SK-N-SH (cell line): ENCODE data around the gene DEAF1. TPM values are rescaled to one million over a fixed set of nuclear protein-coding genes. Genes with fewer than 3 reads are reported as not detected.
"Not testable (repeated sequence)": the region's sequence is repeated elsewhere in the genome, so short reads cannot be mapped to it uniquely, and the experiment has no call there.

Experiments used
- CTCF ChIA-PET: fragments of 300-600, 350-600 bp; formaldehyde crosslinking; extraction: SDS; loops from one replicate; lab custom pipeline; 2021; lab: Yijun Ruan, JAX
- POLR2A ChIA-PET: fragments of 350-600 bp; sonication (Branson Sonifier 250); formaldehyde crosslinking; extraction: SDS; loops from one replicate; lab custom pipeline; 2020; ENCODE audit warnings: antibody characterized with exemption, inconsistent platforms; lab: Yijun Ruan, JAX
- DNase-seq: peaks from one replicate; pipeline ENCODE4 v3.0.0; 2012
- H2AFZ ChIP-seq: fragments of 200-600 bp; sonication (generic); 2 replicates; pipeline ENCODE4 v1.8.1; 2016; ENCODE audit warnings: antibody characterized with exemption, mild to moderate bottlenecking, low read depth
- H3F3A ChIP-seq: fragments of 200-600 bp; sonication (generic); replicated peaks from 2 replicates; pipeline ENCODE3; 2016; ENCODE audit warnings: antibody characterized with exemption, mild to moderate bottlenecking; ENCODE audit not compliant: insufficient read depth
- H3K27ac ChIP-seq, 2 experiments: fragments of 200-500 bp in 1 of 2; fragments of 200-600 bp in 1 of 2; sonication (Bioruptor generic) in 1 of 2; sonication (generic), shearing (Covaris generic) in 1 of 2; 2 replicates each; pipeline versions ENCODE4 v1.5.1 to v1.6.1; 2014 to 2016; ENCODE audit warnings: low read depth in 2 of 2, inconsistent platforms in 1 of 2, low read length in 1 of 2, mild to moderate bottlenecking in 1 of 2, mixed read lengths in 1 of 2
- H3K27me3 ChIP-seq: fragments of 200-600 bp; sonication (generic), shearing (Covaris generic); 2 replicates; pipeline ENCODE4 v1.6.1; 2016; ENCODE audit warnings: mixed run types; ENCODE audit not compliant: insufficient read depth
- H3K36me3 ChIP-seq, 2 experiments: fragments of 200-500 bp in 1 of 2; fragments of 200-600 bp in 1 of 2; sonication (Bioruptor generic) in 1 of 2; sonication (generic) in 1 of 2; replicated peaks in 1 of 2; 2 replicates each; pipeline versions ENCODE3 to v1.5.1; 2014 to 2016; ENCODE audit warnings: low read length in 1 of 2, mild to moderate bottlenecking in 1 of 2; ENCODE audit not compliant: insufficient read depth in 2 of 2, control insufficient read depth in 1 of 2
- H3K4me1 ChIP-seq, 2 experiments: fragments of 200-500 bp in 1 of 2; fragments of 200-600 bp in 1 of 2; sonication (Bioruptor generic) in 1 of 2; sonication (generic), shearing (Covaris generic) in 1 of 2; 2 replicates each; pipeline versions ENCODE4 v1.5.1 to v1.6.1; 2014 to 2016; ENCODE audit warnings: low read depth in 1 of 2, low read length in 1 of 2, mixed run types in 1 of 2; ENCODE audit not compliant: insufficient read depth in 2 of 2, control insufficient read depth in 1 of 2
- H3K4me2 ChIP-seq: fragments of 200-600 bp; sonication (generic), shearing (Covaris generic); 2 replicates; pipeline ENCODE4 v1.6.1; 2017; ENCODE audit warnings: mixed run types
- H3K4me3 ChIP-seq, 2 experiments: fragments of 200-500 bp in 1 of 2; fragments of 200-600 bp in 1 of 2; sonication (Bioruptor generic) in 1 of 2; sonication (generic), shearing (Covaris generic) in 1 of 2; 2 replicates each; pipeline versions ENCODE4 v1.5.1 to v1.8.1; 2014 to 2016; ENCODE audit warnings: low read depth in 2 of 2, inconsistent platforms in 1 of 2, low read length in 1 of 2, mild to moderate bottlenecking in 1 of 2, mixed read lengths in 1 of 2, moderate library complexity in 1 of 2
- H3K79me2 ChIP-seq: fragments of 200-600 bp; sonication (generic); 2 replicates; pipeline ENCODE4 v1.8.1; 2017; ENCODE audit warnings: mild to moderate bottlenecking; ENCODE audit not compliant: insufficient read depth
- H3K9ac ChIP-seq: fragments of 200-600 bp; sonication (generic); 2 replicates; pipeline ENCODE4 v1.6.1; 2017; ENCODE audit warnings: mixed run types
- H3K9me2 ChIP-seq: fragments of 200-600 bp; sonication (generic); 2 replicates; pipeline ENCODE4 v1.6.1; 2017; ENCODE audit warnings: mixed run types
- H3K9me3 ChIP-seq: fragments of 200-600 bp; sonication (generic); 2 replicates; pipeline ENCODE4 v1.6.1; 2017; ENCODE audit warnings: mixed run types, mild to moderate bottlenecking, moderate library complexity
- H4K20me1 ChIP-seq: fragments of 200-600 bp; sonication (generic); 2 replicates; pipeline ENCODE4 v1.6.1; 2017; ENCODE audit warnings: mild to moderate bottlenecking, mixed run types; ENCODE audit not compliant: insufficient read depth
- FOSL2 ChIP-seq: IDR thresholded peaks from 2 replicates; pipeline ENCODE4 v1.4.0; 2012; ENCODE audit warnings: low read depth, mild to moderate bottlenecking, moderate library complexity, borderline replicate concordance
- GATA2 ChIP-seq: sonication (generic); formaldehyde crosslinking; IDR thresholded peaks from 2 replicates; pipeline ENCODE4 v1.5.0; 2020; ENCODE audit warnings: mild to moderate bottlenecking, missing genetic modification reagents
- IRF3 ChIP-seq: fragments of 150-350 bp; IDR thresholded peaks from 2 replicates; pipeline ENCODE4 v1.6.1; 2016; ENCODE audit warnings: mild to moderate bottlenecking, low read depth, low read length
- MXI1 ChIP-seq: IDR thresholded peaks from 2 replicates; pipeline ENCODE4 v1.6.1; 2012; ENCODE audit warnings: mild to moderate bottlenecking, low read depth, low read length, improper control_type of control experiment
- PBX3 ChIP-seq: IDR thresholded peaks from 2 replicates; pipeline ENCODE4; 2012
- POLR2AphosphoS5 ChIP-seq: IDR thresholded peaks from 2 replicates; pipeline ENCODE4 v1.6.1; 2012; ENCODE audit warnings: low read depth, low read length
- RAD21 ChIP-seq: IDR thresholded peaks from 2 replicates; pipeline ENCODE4 v1.6.1; 2012; ENCODE audit warnings: mild to moderate bottlenecking, low read length
- RCOR1 ChIP-seq: fragments of 150-350 bp; IDR thresholded peaks from 2 replicates; pipeline ENCODE4 v1.6.1; 2017; ENCODE audit warnings: antibody characterized with exemption, low read length
- SMC3 ChIP-seq: IDR thresholded peaks from 2 replicates; pipeline ENCODE4 v1.6.1; 2012; ENCODE audit warnings: low read depth, low read length, improper control_type of control experiment
- ZBTB33 ChIP-seq: IDR thresholded peaks from 2 replicates; pipeline ENCODE4 v1.4.0; 2012; ENCODE audit warnings: low read depth, borderline replicate concordance
- WGBS: methylation state at CpG from one replicate; pipeline ENCODE4 v1.1.6; 2017; ENCODE audit warnings: low lambda C conversion rate; 5-methylcytosine and 5-hydroxymethylcytosine counted together
- polyA plus RNA-seq, 3 experiments: library from polyadenylated mRNA; depleted of rRNA; stranded (reverse); fragments of >200 nt; gene quantifications; 2 replicates each; pipeline ENCODE4 v1.2.3, GENCODE V29; 2012

The DEAF1 gene
- polyA plus RNA-seq, 1 of the 3 experiments (the other 2 are of a cell fraction): 40.6 TPM

- POLR2A ChIA-PET: no interaction called here
Observed at GRCh38 chr11:650482-650881, 44.5 kb downstream of the DEAF1 start.

GRCh38 chr11:647672-648158 is 47.3 kb downstream of the DEAF1 start:
- CTCF ChIA-PET: interaction anchor here (2.0 kb wide), 1 partner anchor 93 kb away, joined by 6 read pairs; no protein-coding TSS in a partner anchor
- H3K9me2 ChIP-seq, DNase-seq, H3K4me2 ChIP-seq, H4K20me1 ChIP-seq, H3K4me3 ChIP-seq, H3K27me3 ChIP-seq, H2AFZ ChIP-seq, H3K9me3 ChIP-seq, POLR2A ChIA-PET, H3K9ac ChIP-seq, H3K79me2 ChIP-seq, H3K4me1 ChIP-seq, H3K27ac ChIP-seq, H3K36me3 ChIP-seq: not testable (repeated sequence)
- 78% methylated on average over 9 of the region's 14 CpGs for WGBS
- peaks cover 14% of the 10 kb centered on the region for H3F3A ChIP-seq

More at GRCh38 chr11:650482-650881, 44.5 kb downstream of the DEAF1 start:
- Histone ChIP-seq H3K9ac (no peak overlapping the region), H3K79me2 (no peaks in the 10 kb centered on the region), H2AFZ (no peak overlapping the region), H3K9me2 (no peaks in the 10 kb centered on the region), H3K9me3 (no peaks in the 10 kb centered on the region), H3K36me3 (peaks cover 0 to 7% of the 10 kb centered on the region in 2 experiments), H4K20me1 (no peaks in the 10 kb centered on the region), H3K27me3 (no peaks in the 10 kb centered on the region), H3K27ac (no peak overlapping the region), H3K4me3 (no peak overlapping the region), H3K4me1 (no peaks in the 10 kb centered on the region), H3K4me2 (no peak overlapping the region), H3F3A (peaks cover 14% of the 10 kb centered on the region)
- CTCF ChIA-PET: no interaction called here
- DNase-seq: no peak
- WGBS: 90% methylated on average over 10 of the region's 10 CpGs
- no peak for TF ChIP-seq RCOR1
- no peak for TF ChIP-seq RAD21
- no peak for TF ChIP-seq POLR2AphosphoS5
- TF ChIP-seq ZBTB33: no peak
- TF ChIP-seq SMC3: no peak
- no peak for TF ChIP-seq GATA2 (CRISPR knock-in tag)
- no peak; the same call in 1 of the 2 replicates for TF ChIP-seq FOSL2
- TF ChIP-seq PBX3: no peak
- no peak for TF ChIP-seq MXI1
- TF ChIP-seq IRF3: no peak
